ENCODE data around the gene UBE2S.

UBE2S gene

GRCh38 chr19:55391702-55392615 lies 15.6 kb downstream of the UBE2S start:
- Histone ChIP-seq H3K27ac (ENCODE audit: low read depth, low read length) (no peak overlapping the region), H3K4me1 (ENCODE audit: control insufficient read depth, insufficient read depth, low read length) (peaks cover 10% of the 10 kb centered on the region), H3K9ac (ENCODE audit: low read length) (no peak overlapping the region), H3K36me3 (ENCODE audit: control insufficient read depth, insufficient read depth, low read length) (peaks cover 33% of the 10 kb centered on the region), H3K27me3 (ENCODE audit: control insufficient read depth, insufficient read depth, low read length) (no peaks in the 10 kb centered on the region), H3K4me3 (ENCODE audit: low read length) (no peak overlapping the region)

GRCh38 chr19:55391191-55391670 lies 16.4 kb downstream of the UBE2S start:
- Histone ChIP-seq H3K27ac (ENCODE audit: low read depth, low read length) (no peak overlapping the region), H3K4me1 (ENCODE audit: control insufficient read depth, insufficient read depth, low read length) (peaks cover 16% of the 10 kb centered on the region), H3K27me3 (ENCODE audit: control insufficient read depth, insufficient read depth, low read length) (no peaks in the 10 kb centered on the region), H3K9ac (ENCODE audit: low read length) (no peak overlapping the region), H3K36me3 (ENCODE audit: control insufficient read depth, insufficient read depth, low read length) (peaks cover 33% of the 10 kb centered on the region), H3K4me3 (ENCODE audit: low read length) (no peak overlapping the region)

- no peaks in the 10 kb centered on the region for H3K27me3 ChIP-seq (ENCODE audit: control insufficient read depth, insufficient read depth, low read length)
- H3K9ac ChIP-seq (ENCODE audit: low read length): no peak overlapping the region
- no peak overlapping the region for H3K27ac ChIP-seq (ENCODE audit: low read depth, low read length)
- H3K36me3 ChIP-seq (ENCODE audit: control insufficient read depth, insufficient read depth, low read length): peaks cover 33% of the 10 kb centered on the region
- H3K4me1 ChIP-seq (ENCODE audit: control insufficient read depth, insufficient read depth, low read length): peaks cover 16% of the 10 kb centered on the region
- no peak overlapping the region for H3K4me3 ChIP-seq (ENCODE audit: low read length)
These were observed 17.1 kb downstream of the UBE2S start for GRCh38 chr19:55390461-55390880.

GRCh38 chr19:55389386-55390317 lies 17.9 kb downstream of the UBE2S start:
- Histone ChIP-seq H3K4me1 (ENCODE audit: control insufficient read depth, insufficient read depth, low read length) (peaks cover 16% of the 10 kb centered on the region), H3K9ac (ENCODE audit: low read length) (no peak overlapping the region), H3K27ac (ENCODE audit: low read depth, low read length) (no peak overlapping the region)

GRCh38 chr19:55387736-55388497 lies 19.7 kb downstream of the UBE2S start:
- peaks cover 19% of the 10 kb centered on the region for H3K4me1 ChIP-seq (ENCODE audit: control insufficient read depth, insufficient read depth, low read length)
- no peak overlapping the region for H3K27ac ChIP-seq (ENCODE audit: low read depth, low read length)
- peak overlapping the region; percentile 98 for H3K4me3 ChIP-seq (ENCODE audit: low read length)

More at GRCh38 chr19:55389386-55390317, 17.9 kb downstream of the UBE2S start:
- Histone ChIP-seq H3K4me3 (ENCODE audit: low read length) (no peak overlapping the region), H3K36me3 (ENCODE audit: control insufficient read depth, insufficient read depth, low read length) (peaks cover 33% of the 10 kb centered on the region), H3K27me3 (ENCODE audit: control insufficient read depth, insufficient read depth, low read length) (no peaks in the 10 kb centered on the region)

GRCh38 chr19:55386493-55386971 lies 21.1 kb downstream of the UBE2S start:
- peak overlapping the region; percentile 97 for H3K9ac ChIP-seq (ENCODE audit: low read length)
- no peaks in the 10 kb centered on the region for H3K27me3 ChIP-seq (ENCODE audit: control insufficient read depth, insufficient read depth, low read length)
- peak overlapping the region; percentile 97 for H3K27ac ChIP-seq (ENCODE audit: low read depth, low read length)
- peak overlapping the region; percentile 98 for H3K4me3 ChIP-seq (ENCODE audit: low read length)
- peaks cover 19% of the 10 kb centered on the region for H3K4me1 ChIP-seq (ENCODE audit: control insufficient read depth, insufficient read depth, low read length)
- H3K36me3 ChIP-seq (ENCODE audit: control insufficient read depth, insufficient read depth, low read length): peaks cover 33% of the 10 kb centered on the region

More at GRCh38 chr19:55387736-55388497, 19.7 kb downstream of the UBE2S start:
- Histone ChIP-seq H3K9ac (ENCODE audit: low read length) (no peak overlapping the region), H3K27me3 (ENCODE audit: control insufficient read depth, insufficient read depth, low read length) (no peaks in the 10 kb centered on the region), H3K36me3 (ENCODE audit: control insufficient read depth, insufficient read depth, low read length) (peaks cover 33% of the 10 kb centered on the region)

GRCh38 chr19:55385724-55386492 lies 21.7 kb downstream of the UBE2S start, which contains the start of gene RPL28:
TSS of gene RPL28 (plus strand) at chr19:55385932. CDS start at chr19:55386358, 426 bp downstream.
- Histone ChIP-seq H3K9ac (ENCODE audit: low read length) (peak within 1 kb of the TSS; percentile 97), H3K36me3 (ENCODE audit: control insufficient read depth, insufficient read depth, low read length) (peaks cover 28% of the 10 kb centered on the region), H3K27me3 (ENCODE audit: control insufficient read depth, insufficient read depth, low read length) (no peaks in the 10 kb centered on the region), H3K4me1 (ENCODE audit: control insufficient read depth, insufficient read depth, low read length) (peaks cover 19% of the 10 kb centered on the region), H3K4me3 (ENCODE audit: low read length) (peak within 1 kb of the TSS; percentile 98), H3K27ac (ENCODE audit: low read depth, low read length) (peak within 1 kb of the TSS; percentile 97)

- Histone ChIP-seq H3K27me3 (ENCODE audit: control insufficient read depth, insufficient read depth, low read length) (no peaks in the 10 kb centered on the region), H3K4me3 (ENCODE audit: low read length) (peak overlapping the region; percentile 74), H3K4me1 (ENCODE audit: control insufficient read depth, insufficient read depth, low read length) (peaks cover 19% of the 10 kb centered on the region), H3K9ac (ENCODE audit: low read length) (peak overlapping the region; percentile 69), H3K36me3 (ENCODE audit: control insufficient read depth, insufficient read depth, low read length) (peaks cover 25% of the 10 kb centered on the region), H3K27ac (ENCODE audit: low read depth, low read length) (peak overlapping the region; percentile 97)
These were observed 22.5 kb downstream of the UBE2S start for GRCh38 chr19:55384920-55385723.

- Histone ChIP-seq H3K4me1 (ENCODE audit: control insufficient read depth, insufficient read depth, low read length) (peaks cover 19% of the 10 kb centered on the region), H3K4me3 (ENCODE audit: low read length) (peak within 1 kb of the TSS; percentile 74), H3K9ac (ENCODE audit: low read length) (peak within 1 kb of the TSS; percentile 69), H3K27me3 (ENCODE audit: control insufficient read depth, insufficient read depth, low read length) (no peaks in the 10 kb centered on the region), H3K27ac (ENCODE audit: low read depth, low read length) (peak within 1 kb of the TSS; percentile 97), H3K36me3 (ENCODE audit: control insufficient read depth, insufficient read depth, low read length) (peaks cover 18% of the 10 kb centered on the region)
These were observed 23.3 kb downstream of the UBE2S start, which contains the start of gene TMEM238 for GRCh38 chr19:55384131-55384919. TSS of gene TMEM238 (minus strand) at chr19:55384292. CDS start at chr19:55384259, 33 bp downstream.
